ENCODE measurements around the gene SGCA. TPM values are rescaled to one million over a fixed set of nuclear protein-coding genes. Genes with fewer than 3 reads are reported as not detected.

The SGCA gene
- total and polyA plus RNA-seq, 10 of the 15 experiments (the other 5 are each of a cell fraction or from before 2014, with no cell fraction given): 0.13 to 2.2 (median 0.50) TPM; not detected in 2

GRCh38 chr17:50129353-50129727, 36.5 kb upstream of the SGCA start (continued):
- no peak for TF ChIP-seq ZBTB11 (CRISPR knock-in tag; IDR thresholded peaks at IDR 0.05)
- no peak for TF ChIP-seq ZBED1 (IDR thresholded peaks at IDR 0.05; ENCODE audit: borderline replicate concordance)
- TF ChIP-seq SIX5 (IDR thresholded peaks at IDR 0.05; ENCODE audit: low read depth, low read length, severe bottlenecking): no peak
- no peak for TF ChIP-seq ZBTB33 (IDR thresholded peaks at IDR 0.05)
- no peak for TF ChIP-seq HDAC2 (IDR thresholded peaks at IDR 0.05)
- no peak for TF ChIP-seq RB1 (IDR thresholded peaks at IDR 0.05; ENCODE audit: borderline replicate concordance)

Data from GM12878 (cell line).